Esophagus squamous epithelium (tissue), 4 donors: ENCODE results near the gene FRMPD4.

ENCODE experiments used
- POLR2A ChIP-seq, 4 donors: fragments of 450-650 bp; IDR thresholded peaks; one replicate each; pipeline ENCODE4 v1.6.1; 2017; ENCODE audit warnings: antibody characterized with exemption in 4 of 4, mild to moderate bottlenecking in 4 of 4, moderate library complexity in 3 of 4
- TF ChIP-seq, protein P1 (sequence below), 6 experiments: fragments of 450-650 bp in 4 of 6; fragments of 200-600 bp in 2 of 6; sonication (generic) in 2 of 6; IDR thresholded peaks; one replicate each; pipeline ENCODE4 v1.5.1; 2016 to 2019; ENCODE audit warnings: antibody characterized with exemption in 6 of 6, mild to moderate bottlenecking in 4 of 6, moderate library complexity in 4 of 6

DNA sequence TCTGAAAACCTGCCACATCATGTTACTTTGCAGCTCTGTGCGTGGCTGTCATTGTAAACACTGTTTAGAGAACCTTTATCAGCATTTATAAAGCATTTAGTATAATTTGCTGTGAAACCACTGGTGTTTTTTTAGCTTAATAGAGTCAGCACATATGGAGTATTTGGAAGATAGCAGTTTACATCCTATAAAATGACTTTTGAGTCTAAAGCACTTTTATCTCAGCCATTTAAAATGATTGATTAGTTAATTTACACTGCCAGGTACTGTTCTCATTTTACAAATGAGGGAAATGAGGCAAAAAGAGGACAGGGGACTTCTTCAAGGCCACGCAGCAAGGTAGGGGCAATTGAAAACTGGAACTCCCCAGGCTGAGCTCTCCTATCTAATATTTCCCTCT, 181.7 kb downstream of the FRMPD4 start:
- TF ChIP-seq, protein P1, sequence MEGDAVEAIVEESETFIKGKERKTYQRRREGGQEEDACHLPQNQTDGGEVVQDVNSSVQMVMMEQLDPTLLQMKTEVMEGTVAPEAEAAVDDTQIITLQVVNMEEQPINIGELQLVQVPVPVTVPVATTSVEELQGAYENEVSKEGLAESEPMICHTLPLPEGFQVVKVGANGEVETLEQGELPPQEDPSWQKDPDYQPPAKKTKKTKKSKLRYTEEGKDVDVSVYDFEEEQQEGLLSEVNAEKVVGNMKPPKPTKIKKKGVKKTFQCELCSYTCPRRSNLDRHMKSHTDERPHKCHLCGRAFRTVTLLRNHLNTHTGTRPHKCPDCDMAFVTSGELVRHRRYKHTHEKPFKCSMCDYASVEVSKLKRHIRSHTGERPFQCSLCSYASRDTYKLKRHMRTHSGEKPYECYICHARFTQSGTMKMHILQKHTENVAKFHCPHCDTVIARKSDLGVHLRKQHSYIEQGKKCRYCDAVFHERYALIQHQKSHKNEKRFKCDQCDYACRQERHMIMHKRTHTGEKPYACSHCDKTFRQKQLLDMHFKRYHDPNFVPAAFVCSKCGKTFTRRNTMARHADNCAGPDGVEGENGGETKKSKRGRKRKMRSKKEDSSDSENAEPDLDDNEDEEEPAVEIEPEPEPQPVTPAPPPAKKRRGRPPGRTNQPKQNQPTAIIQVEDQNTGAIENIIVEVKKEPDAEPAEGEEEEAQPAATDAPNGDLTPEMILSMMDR (IDR thresholded peaks at IDR 0.05): no peak
- TF ChIP-seq POLR2A (IDR thresholded peaks at IDR 0.05): no peak
